ENCODE data around the gene TLCD3B. TPM values are rescaled to one million over a fixed set of nuclear protein-coding genes. Genes with fewer than 3 reads are reported as not detected.

TLCD3B gene
- polyA plus RNA-seq, 1 of the 3 experiments (the other 2 are of a cell fraction): 3.8 TPM

GRCh38 chr16:30067584-30067916 lies 36.5 kb upstream of the TLCD3B start:
- ChIA-PET CTCF (interaction anchor here (0.9 to 6.7 kb wide), 5 partner anchors 9 to 47 kb away, joined by 3 to 68 read pairs (median 4); partner anchors contain the start of genes TBX6 and TLCD3B), POLR2A (no interaction called here)
- peaks cover 45 to 61% of the 10 kb centered on the region in 2 experiments for H3K36me3 ChIP-seq (replicated peaks in 1 of 2; ENCODE audit: control insufficient read depth in 1 of 2, insufficient read depth in 2 of 2, low read length in 1 of 2)
- H3K9me3 ChIP-seq: no peaks in the 10 kb centered on the region
- peaks cover 75% of the 10 kb centered on the region for H3K79me2 ChIP-seq (ENCODE audit: insufficient read depth)
- peak overlapping the region in 1 of 2 experiments; percentile 4; a peak in 2 of 4 replicates for H3K27ac ChIP-seq (ENCODE audit: low read depth in 2 of 2, low read length in 1 of 2)
- no peaks in the 10 kb centered on the region for H3K9me2 ChIP-seq
- peaks cover 61% of the 10 kb centered on the region for H3F3A ChIP-seq (replicated peaks; ENCODE audit: insufficient read depth)
- peak overlapping the region; percentile 92 to 98 for H3K4me3 ChIP-seq (ENCODE audit: low read depth in 2 of 2, low read length in 1 of 2)
- no peak overlapping the region for H2AFZ ChIP-seq (ENCODE audit: low read depth)
- H3K4me2 ChIP-seq: peak overlapping the region; percentile 100
- H4K20me1 ChIP-seq (ENCODE audit: insufficient read depth): peaks cover 59% of the 10 kb centered on the region
- H3K27me3 ChIP-seq (ENCODE audit: insufficient read depth): no peaks in the 10 kb centered on the region
- peak overlapping the region; percentile 99 for H3K9ac ChIP-seq
- no peak for DNase-seq
- H3K4me1 ChIP-seq (ENCODE audit: control insufficient read depth in 1 of 2, insufficient read depth in 2 of 2, low read depth in 1 of 2, low read length in 1 of 2): peaks cover 36 to 39% of the 10 kb centered on the region in 2 experiments
- 73% methylated on average over 6 of the region's 6 CpGs for WGBS (ENCODE audit: low lambda C conversion rate)
- TF ChIP-seq CHD2 (IDR thresholded peaks at IDR 0.05; ENCODE audit: low read length, partially characterized antibody) (no peak), POLR2AphosphoS5 (IDR thresholded peaks at IDR 0.05; ENCODE audit: low read depth, low read length) (no peak), EP300 (IDR thresholded peaks at IDR 0.05; ENCODE audit: borderline replicate concordance in 1 of 2, low read depth in 1 of 2, low read length in 1 of 2) (no peak), SIN3A (IDR thresholded peaks at IDR 0.05; ENCODE audit: borderline replicate concordance, low read depth, low read length) (no peak), FOXM1 (IDR thresholded peaks at IDR 0.05; ENCODE audit: low read depth) (no peak), MEF2A (IDR thresholded peaks at IDR 0.05; ENCODE audit: borderline replicate concordance, low read depth) (no peak), REST (IDR thresholded peaks at IDR 0.05; ENCODE audit: low read depth, low read length) (no peak), GABPA (IDR thresholded peaks at IDR 0.05; ENCODE audit: low read depth) (no peak), EZH2phosphoT487 (IDR thresholded peaks at IDR 0.05; ENCODE audit: borderline replicate concordance, low read depth) (no peak)

GRCh38 chr16:30066761-30067583 lies 35.9 kb upstream of the TLCD3B start:
- Histone ChIP-seq H3K9me3 (no peaks in the 10 kb centered on the region), H3K36me3 (replicated peaks in 1 of 2; ENCODE audit: control insufficient read depth in 1 of 2, insufficient read depth in 2 of 2, low read length in 1 of 2) (peaks cover 42 to 56% of the 10 kb centered on the region in 2 experiments), H3K9me2 (no peaks in the 10 kb centered on the region), H3F3A (replicated peaks; ENCODE audit: insufficient read depth) (peaks cover 56% of the 10 kb centered on the region), H3K9ac (peak overlapping the region; percentile 99), H3K4me3 (ENCODE audit: low read depth in 2 of 2, low read length in 1 of 2) (peak overlapping the region; percentile 92 to 98), H3K79me2 (ENCODE audit: insufficient read depth) (peaks cover 80% of the 10 kb centered on the region), H3K4me1 (ENCODE audit: control insufficient read depth in 1 of 2, insufficient read depth in 2 of 2, low read depth in 1 of 2, low read length in 1 of 2) (peaks cover 36 to 39% of the 10 kb centered on the region in 2 experiments), H2AFZ (ENCODE audit: low read depth) (no peak overlapping the region), H3K27ac (ENCODE audit: low read depth in 2 of 2, low read length in 1 of 2) (peak overlapping the region; percentile 92 to 98), H3K27me3 (ENCODE audit: insufficient read depth) (no peaks in the 10 kb centered on the region), H4K20me1 (ENCODE audit: insufficient read depth) (peaks cover 59% of the 10 kb centered on the region), H3K4me2 (peak overlapping the region; percentile 100)
- no peak for TF ChIP-seq TCF12 (IDR thresholded peaks at IDR 0.05)
- TF ChIP-seq, protein P1, sequence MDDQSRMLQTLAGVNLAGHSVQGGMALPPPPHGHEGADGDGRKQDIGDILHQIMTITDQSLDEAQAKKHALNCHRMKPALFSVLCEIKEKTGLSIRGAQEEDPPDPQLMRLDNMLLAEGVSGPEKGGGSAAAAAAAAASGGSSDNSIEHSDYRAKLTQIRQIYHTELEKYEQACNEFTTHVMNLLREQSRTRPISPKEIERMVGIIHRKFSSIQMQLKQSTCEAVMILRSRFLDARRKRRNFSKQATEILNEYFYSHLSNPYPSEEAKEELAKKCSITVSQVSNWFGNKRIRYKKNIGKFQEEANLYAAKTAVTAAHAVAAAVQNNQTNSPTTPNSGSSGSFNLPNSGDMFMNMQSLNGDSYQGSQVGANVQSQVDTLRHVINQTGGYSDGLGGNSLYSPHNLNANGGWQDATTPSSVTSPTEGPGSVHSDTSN (IDR thresholded peaks at IDR 0.05): no peak
- CTCF ChIA-PET: interaction anchor here (0.6 to 6.7 kb wide), 8 partner anchors 13 to 48 kb away, joined by 3 to 68 read pairs (median 4); partner anchors contain the start of genes TBX6 and TLCD3B
- POLR2A ChIA-PET: interaction anchor here (0.7 to 5.1 kb wide), 4 partner anchors 9 to 25 kb away, joined by 3 to 57 read pairs (median 16); partner anchors contain the start of genes PPP4C and TBX6
- WGBS (ENCODE audit: low lambda C conversion rate): 45% methylated on average over 18 of the region's 21 CpGs
- DNase-seq: peak; percentile 12
